ENCODE results near the gene CFAP251.

CFAP251 gene

GRCh38 chr12:121893961-121894460 lies 24.4 kb upstream of the CFAP251 start:
- peak; percentile 78 for DNase-seq (ENCODE audit: low spot score)
- H3K27ac ChIP-seq: peak overlapping the region; percentile 77
- TF ChIP-seq CTCF (conservative IDR thresholded peaks at IDR 0.05; ENCODE audit: low read depth): no peak
- ChIA-PET POLR2A (ENCODE audit: low non-redundant PET) (interaction anchor here (0.6 kb wide), 1 partner anchor 31 kb away, joined by 3 read pairs; no protein-coding TSS in a partner anchor), CTCF (interaction anchor here (0.6 kb wide), 1 partner anchor 89 kb away, joined by 3 read pairs; no protein-coding TSS in a partner anchor)

DNA sequence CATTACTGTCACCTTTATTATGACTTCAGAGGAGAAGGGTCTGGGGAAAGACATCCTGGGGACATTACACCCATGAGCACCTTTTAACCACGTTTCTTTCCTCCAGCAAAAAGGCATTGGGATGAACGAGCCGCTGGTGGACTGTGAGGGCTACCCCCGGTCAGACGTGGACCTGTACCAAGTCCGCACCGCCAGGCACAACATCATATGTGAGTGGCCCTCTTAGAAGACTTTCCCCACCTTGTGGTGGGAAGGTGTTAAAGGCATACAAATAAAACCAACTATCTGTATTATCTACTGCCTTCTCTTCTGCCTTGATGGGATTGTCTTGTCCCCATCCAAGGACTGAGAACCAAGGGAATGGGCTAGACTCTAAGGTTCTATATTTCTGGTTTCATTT lies 23.8 kb upstream of the CFAP251 start:
- peak overlapping the region; percentile 77 for H3K27ac ChIP-seq
- POLR2A ChIA-PET (ENCODE audit: low non-redundant PET): no interaction called here
- TF ChIP-seq CTCF (conservative IDR thresholded peaks at IDR 0.05; ENCODE audit: low read depth): 0 out of 2 replicates have a peak, but pooled peaks have one; percentile 9
- CTCF ChIA-PET: no interaction called here
- DNase-seq (ENCODE audit: low spot score): no peak

GRCh38 chr12:121898287-121898686 lies 20.1 kb upstream of the CFAP251 start:
- ChIA-PET POLR2A (ENCODE audit: low non-redundant PET) (interaction anchor here (0.7 kb wide), 1 partner anchor 186 kb away, joined by 5 read pairs; no protein-coding TSS in a partner anchor), CTCF (interaction anchor here (0.7 kb wide), 1 partner anchor 17 kb away, joined by 5 read pairs; no protein-coding TSS in a partner anchor)

GRCh38 chr12:121899590-121899989 lies 18.8 kb upstream of the CFAP251 start:
- POLR2A ChIA-PET (ENCODE audit: low non-redundant PET): no interaction called here
- TF ChIP-seq CTCF (conservative IDR thresholded peaks at IDR 0.05; ENCODE audit: low read depth): no peak
- DNase-seq (ENCODE audit: low spot score): no peak
- H3K27ac ChIP-seq: peak overlapping the region; percentile 37
- CTCF ChIA-PET: interaction anchor here (0.6 kb wide), 1 partner anchor 406 kb away, joined by 3 read pairs; no protein-coding TSS in a partner anchor

More at GRCh38 chr12:121898287-121898686, 20.1 kb upstream of the CFAP251 start:
- TF ChIP-seq CTCF (conservative IDR thresholded peaks at IDR 0.05; ENCODE audit: low read depth): no peak
- no peak for DNase-seq (ENCODE audit: low spot score)
- H3K27ac ChIP-seq: peak overlapping the region; percentile 37

GRCh38 chr12:121903202-121903601 lies 15.2 kb upstream of the CFAP251 start:
- no peak for TF ChIP-seq CTCF (conservative IDR thresholded peaks at IDR 0.05; ENCODE audit: low read depth)
- no peak for DNase-seq (ENCODE audit: low spot score)
- ChIA-PET CTCF (interaction anchor here (0.6 kb wide), 1 partner anchor 108 kb away, joined by 4 read pairs; no protein-coding TSS in a partner anchor), POLR2A (ENCODE audit: low non-redundant PET) (no interaction called here)
- peak overlapping the region; percentile 36 for H3K27ac ChIP-seq

DNA sequence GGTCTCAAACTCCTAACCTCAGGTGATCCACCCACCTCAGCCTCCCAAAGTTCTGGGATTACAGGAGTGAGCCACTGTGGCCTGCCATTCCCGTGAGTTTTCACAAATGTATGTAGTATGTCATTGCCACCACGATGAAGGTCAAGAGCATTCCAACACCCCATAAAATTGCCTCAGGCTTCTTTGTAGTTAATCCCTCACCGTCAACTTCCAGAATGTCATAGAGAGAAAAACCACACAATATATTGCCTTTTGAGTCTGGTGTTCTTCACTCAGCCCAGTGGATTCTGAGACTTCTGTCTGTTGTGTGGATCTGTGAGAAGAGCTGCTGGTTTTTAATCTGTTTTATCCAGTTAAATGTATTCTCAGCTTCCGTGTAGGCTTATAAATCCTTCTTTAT lies 12.6 kb upstream of the CFAP251 start:
- 0 out of 2 replicates have a peak overlapping the region, but pooled peaks have one; percentile 21 for H3K27ac ChIP-seq
- TF ChIP-seq CTCF (conservative IDR thresholded peaks at IDR 0.05; ENCODE audit: low read depth): no peak
- DNase-seq (ENCODE audit: low spot score): no peak
- POLR2A ChIA-PET (ENCODE audit: low non-redundant PET): no interaction called here
- CTCF ChIA-PET: no interaction called here
